ENCODE measurements around the gene MYOD1.

GRCh38 chr11:17770048-17770652 is 50.8 kb downstream of the MYOD1 start:
- TF ChIP-seq, protein P1, sequence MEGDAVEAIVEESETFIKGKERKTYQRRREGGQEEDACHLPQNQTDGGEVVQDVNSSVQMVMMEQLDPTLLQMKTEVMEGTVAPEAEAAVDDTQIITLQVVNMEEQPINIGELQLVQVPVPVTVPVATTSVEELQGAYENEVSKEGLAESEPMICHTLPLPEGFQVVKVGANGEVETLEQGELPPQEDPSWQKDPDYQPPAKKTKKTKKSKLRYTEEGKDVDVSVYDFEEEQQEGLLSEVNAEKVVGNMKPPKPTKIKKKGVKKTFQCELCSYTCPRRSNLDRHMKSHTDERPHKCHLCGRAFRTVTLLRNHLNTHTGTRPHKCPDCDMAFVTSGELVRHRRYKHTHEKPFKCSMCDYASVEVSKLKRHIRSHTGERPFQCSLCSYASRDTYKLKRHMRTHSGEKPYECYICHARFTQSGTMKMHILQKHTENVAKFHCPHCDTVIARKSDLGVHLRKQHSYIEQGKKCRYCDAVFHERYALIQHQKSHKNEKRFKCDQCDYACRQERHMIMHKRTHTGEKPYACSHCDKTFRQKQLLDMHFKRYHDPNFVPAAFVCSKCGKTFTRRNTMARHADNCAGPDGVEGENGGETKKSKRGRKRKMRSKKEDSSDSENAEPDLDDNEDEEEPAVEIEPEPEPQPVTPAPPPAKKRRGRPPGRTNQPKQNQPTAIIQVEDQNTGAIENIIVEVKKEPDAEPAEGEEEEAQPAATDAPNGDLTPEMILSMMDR (IDR thresholded peaks at IDR 0.05) = no peak
- no peak for TF ChIP-seq POLR2AphosphoS5 (IDR thresholded peaks at IDR 0.05)

Data from esophagus muscularis mucosa (tissue), 3 donors.